ENCODE data around the gene MACROH2A1.

MACROH2A1 gene

GRCh38 chr5:135398855-135399793 lies at the start of gene MACROH2A1:
Gene MACROH2A1 (minus strand): TSS chr5:135399231. CDS start chr5:135389093, 10,138 bp downstream.
- DNase-seq (ENCODE audit: low spot score) = peak; percentile 64
- FAIRE-seq = no peak

GRCh38 chr5:135448071-135448739 lies 49.2 kb upstream of the MACROH2A1 start:
- DNase-seq (ENCODE audit: low spot score) (no peak), FAIRE-seq (no peak)

GRCh38 chr5:135447298-135447929 lies 48.4 kb upstream of the MACROH2A1 start, which contains the start of gene DCANP1:
Gene DCANP1 (minus strand): TSS chr5:135447348. CDS start chr5:135447108, 240 bp downstream.
- DNase-seq (ENCODE audit: low spot score) (no peak), FAIRE-seq (no peak)

- DNase-seq (ENCODE audit: low spot score) = no peak
- FAIRE-seq = no peak
These were observed 47.6 kb upstream of the MACROH2A1 start for GRCh38 chr5:135446615-135447014.

GRCh38 chr5:135446206-135446605 lies 47.2 kb upstream of the MACROH2A1 start:
- FAIRE-seq = no peak
- DNase-seq (ENCODE audit: low spot score) = no peak

- DNase-seq (ENCODE audit: low spot score) (no peak), FAIRE-seq (no peak)
These were observed 46.4 kb upstream of the MACROH2A1 start for GRCh38 chr5:135445306-135445985.

- FAIRE-seq = no peak
These were observed 45.9 kb upstream of the MACROH2A1 start for GRCh38 chr5:135444881-135445280.

GRCh38 chr5:135444360-135444759 lies 45.3 kb upstream of the MACROH2A1 start:
- FAIRE-seq (no peak), DNase-seq (ENCODE audit: low spot score) (no peak)

More at GRCh38 chr5:135444881-135445280, 45.9 kb upstream of the MACROH2A1 start:
- DNase-seq (ENCODE audit: low spot score) = no peak

- no peak for FAIRE-seq
- DNase-seq (ENCODE audit: low spot score) = no peak
These were observed 44.3 kb upstream of the MACROH2A1 start for GRCh38 chr5:135443161-135443960.

- FAIRE-seq (no peak), DNase-seq (ENCODE audit: low spot score) (no peak)
These were observed 43.6 kb upstream of the MACROH2A1 start for GRCh38 chr5:135442431-135443160.

GRCh38 chr5:135441919-135442318 lies 42.9 kb upstream of the MACROH2A1 start:
- FAIRE-seq = no peak
- no peak for DNase-seq (ENCODE audit: low spot score)

- no peak for DNase-seq (ENCODE audit: low spot score)
- no peak for FAIRE-seq
These were observed 42.4 kb upstream of the MACROH2A1 start for GRCh38 chr5:135441350-135441831.

- DNase-seq (ENCODE audit: low spot score) = no peak
- FAIRE-seq = no peak
These were observed 41.9 kb upstream of the MACROH2A1 start for GRCh38 chr5:135440916-135441315.

GRCh38 chr5:135439231-135440205 lies 40.5 kb upstream of the MACROH2A1 start:
- FAIRE-seq (no peak), DNase-seq (ENCODE audit: low spot score) (no peak)

GRCh38 chr5:135438636-135439221 lies 39.7 kb upstream of the MACROH2A1 start:
- FAIRE-seq (no peak), DNase-seq (ENCODE audit: low spot score) (no peak)

GRCh38 chr5:135437796-135438560 lies 38.9 kb upstream of the MACROH2A1 start:
- peak; percentile 65 for DNase-seq (ENCODE audit: low spot score)
- peak; percentile 38 for FAIRE-seq

GRCh38 chr5:135437422-135437795 lies 38.4 kb upstream of the MACROH2A1 start:
- peak; percentile 24 for DNase-seq (ENCODE audit: low spot score)
- no peak for FAIRE-seq
